HG03103 (cell line): ENCODE results near the gene WDR75.

Source experiments
- ATAC-seq: cut with Tn5 transposase; IDR thresholded peaks from one replicate; pipeline ENCODE4 v1.9.1; 2021; ENCODE audit warnings: low read depth; ENCODE audit not compliant: unreplicated experiment

The WDR75 gene

GRCh38 chr2:189492451-189492850, 51.2 kb downstream of the WDR75 start:
- no peak for ATAC-seq

- ATAC-seq = no peak
Measured at GRCh38 chr2:189498205-189498604, 56.9 kb downstream of the WDR75 start.

GRCh38 chr2:189499137-189499536, 57.9 kb downstream of the WDR75 start:
- no peak for ATAC-seq

GRCh38 chr2:189500456-189501160, 59.3 kb downstream of the WDR75 start:
- no peak for ATAC-seq

- ATAC-seq = no peak
Measured at GRCh38 chr2:189501487-189501886, 60.2 kb downstream of the WDR75 start.

- ATAC-seq = no peak
Measured at GRCh38 chr2:189502714-189503113, 61.4 kb downstream of the WDR75 start.

GRCh38 chr2:189504238-189504637, 63.0 kb downstream of the WDR75 start:
- ATAC-seq = no peak

- no peak for ATAC-seq
Measured at GRCh38 chr2:189505492-189505891, 64.2 kb downstream of the WDR75 start.

GRCh38 chr2:189506514-189506976, 65.3 kb downstream of the WDR75 start:
- no peak for ATAC-seq

- ATAC-seq = no peak
Measured at GRCh38 chr2:189511210-189511959, 70.1 kb downstream of the WDR75 start.

GRCh38 chr2:189511960-189512319, 70.7 kb downstream of the WDR75 start:
- no peak for ATAC-seq

GRCh38 chr2:189512879-189513278, 71.6 kb downstream of the WDR75 start:
- no peak for ATAC-seq

GRCh38 chr2:189514104-189514503, 72.8 kb downstream of the WDR75 start:
- no peak for ATAC-seq

- no peak for ATAC-seq
Measured at GRCh38 chr2:189515264-189515663, 74.0 kb downstream of the WDR75 start.

- no peak for ATAC-seq
Measured at GRCh38 chr2:189516546-189516945, 75.3 kb downstream of the WDR75 start.

GRCh38 chr2:189517847-189518535, 76.7 kb downstream of the WDR75 start:
- ATAC-seq = no peak

GRCh38 chr2:189519631-189520387, 78.5 kb downstream of the WDR75 start:
- ATAC-seq = no peak

- peak; percentile 63 for ATAC-seq
Measured at GRCh38 chr2:189521699-189522434, 80.6 kb downstream of the WDR75 start.

- ATAC-seq = no peak
Measured at GRCh38 chr2:189522435-189523151, 81.3 kb downstream of the WDR75 start.
